Measurements from ENCODE around the gene TRIM56.
"Not testable (repeated sequence)": the region's sequence is repeated elsewhere in the genome, so short reads cannot be mapped to it uniquely, and the experiment has no call there.

TRIM56 gene

DNA sequence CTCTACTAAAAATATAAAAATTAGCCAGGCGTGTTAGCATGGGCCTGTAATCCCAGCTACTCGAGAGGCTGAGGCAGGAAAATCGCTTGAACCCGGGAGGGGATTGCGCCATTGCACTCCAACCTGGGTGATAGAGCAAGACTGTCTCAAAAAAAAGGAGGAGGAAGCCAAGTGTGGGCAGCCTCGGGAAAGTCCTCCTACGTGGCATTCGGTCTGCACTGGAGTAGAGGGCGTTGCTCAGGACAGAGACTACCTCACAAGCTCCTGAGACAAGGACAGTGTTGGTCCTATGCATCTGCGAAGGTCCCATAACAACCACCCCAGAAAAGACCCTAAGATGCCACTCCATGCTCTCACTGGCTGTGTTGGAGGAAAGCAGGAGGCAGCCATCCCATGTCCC is 31.6 kb downstream of the TRIM56 start:
- FAIRE-seq, result no peak

DNA sequence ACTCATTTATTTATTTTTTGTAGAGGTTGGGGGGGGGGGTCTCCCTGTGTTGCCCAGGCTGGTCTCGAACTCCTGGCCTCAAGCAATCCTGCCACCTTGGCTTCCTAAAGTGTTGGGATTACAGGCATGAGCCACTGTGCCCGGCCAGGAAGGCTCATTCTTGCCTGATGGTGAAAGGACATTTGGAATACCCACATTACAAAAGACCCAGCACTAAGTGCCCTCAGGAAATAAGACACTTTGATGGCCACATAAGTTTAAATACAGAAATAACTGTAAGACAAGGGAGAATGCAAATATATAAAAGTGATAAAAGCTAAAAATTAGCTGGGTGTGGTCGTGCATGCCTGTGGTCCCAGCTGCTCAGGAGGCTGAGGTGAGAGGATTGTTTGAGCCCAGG is 33.6 kb downstream of the TRIM56 start:
- FAIRE-seq, result no peak

DNA sequence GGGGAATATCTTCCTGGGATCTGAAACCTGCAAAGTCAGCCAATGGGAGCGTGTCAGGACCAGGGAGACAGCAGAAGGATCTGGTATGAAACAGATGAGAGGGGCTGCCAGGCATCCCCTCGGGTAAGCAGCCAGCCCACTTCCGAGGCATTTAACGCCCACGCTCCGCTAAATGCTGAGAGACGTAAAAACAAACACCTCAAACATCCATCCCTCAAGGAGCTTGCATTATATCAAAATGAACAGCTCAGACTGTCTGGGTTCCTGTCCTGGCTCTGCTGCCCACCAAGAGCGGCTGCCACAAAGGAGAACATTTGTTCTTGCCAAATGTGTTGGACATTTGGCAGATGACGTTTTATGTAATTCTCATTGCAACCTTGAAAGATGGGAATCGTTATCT is 34.6 kb downstream of the TRIM56 start:
- FAIRE-seq, result no peak

DNA sequence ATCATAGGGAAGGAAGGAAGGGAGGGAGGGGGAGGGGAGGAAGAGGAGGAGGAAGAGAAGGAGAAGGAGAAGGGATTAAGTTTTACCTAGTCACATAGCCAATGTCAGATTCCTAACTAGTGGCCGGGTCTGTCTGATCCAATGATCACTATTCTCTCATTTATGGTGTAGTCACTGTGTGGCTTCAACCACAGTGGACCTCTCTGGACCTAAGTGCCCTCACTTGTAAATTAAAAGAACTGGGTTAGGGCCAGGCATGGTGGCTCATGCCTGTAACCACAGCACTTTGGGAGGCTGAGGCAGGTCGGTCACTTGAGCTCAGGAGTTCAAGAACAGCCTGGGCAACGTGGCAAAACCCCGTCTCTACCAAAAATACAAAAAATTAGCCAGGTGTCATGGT is 35.0 kb downstream of the TRIM56 start:
- FAIRE-seq, result no peak

DNA sequence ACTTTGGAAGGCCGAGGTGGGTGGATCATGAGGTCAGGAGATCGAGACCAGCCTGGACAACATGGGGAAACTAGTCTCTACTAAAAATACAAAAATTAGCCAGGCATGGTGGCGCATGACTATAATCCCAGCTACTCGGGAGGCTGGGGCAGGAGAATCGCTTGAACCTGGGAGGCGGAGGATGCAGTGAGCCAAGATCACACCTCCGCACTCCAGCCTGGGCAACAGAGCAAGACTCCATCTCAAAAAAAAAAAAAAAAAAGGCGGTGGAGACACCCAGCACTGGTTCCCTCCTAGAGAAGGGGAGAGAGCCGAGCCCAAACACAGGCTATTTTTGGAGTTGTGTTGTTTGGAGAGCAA is 36.3 kb downstream of the TRIM56 start:
- not testable (repeated sequence) for FAIRE-seq

DNA sequence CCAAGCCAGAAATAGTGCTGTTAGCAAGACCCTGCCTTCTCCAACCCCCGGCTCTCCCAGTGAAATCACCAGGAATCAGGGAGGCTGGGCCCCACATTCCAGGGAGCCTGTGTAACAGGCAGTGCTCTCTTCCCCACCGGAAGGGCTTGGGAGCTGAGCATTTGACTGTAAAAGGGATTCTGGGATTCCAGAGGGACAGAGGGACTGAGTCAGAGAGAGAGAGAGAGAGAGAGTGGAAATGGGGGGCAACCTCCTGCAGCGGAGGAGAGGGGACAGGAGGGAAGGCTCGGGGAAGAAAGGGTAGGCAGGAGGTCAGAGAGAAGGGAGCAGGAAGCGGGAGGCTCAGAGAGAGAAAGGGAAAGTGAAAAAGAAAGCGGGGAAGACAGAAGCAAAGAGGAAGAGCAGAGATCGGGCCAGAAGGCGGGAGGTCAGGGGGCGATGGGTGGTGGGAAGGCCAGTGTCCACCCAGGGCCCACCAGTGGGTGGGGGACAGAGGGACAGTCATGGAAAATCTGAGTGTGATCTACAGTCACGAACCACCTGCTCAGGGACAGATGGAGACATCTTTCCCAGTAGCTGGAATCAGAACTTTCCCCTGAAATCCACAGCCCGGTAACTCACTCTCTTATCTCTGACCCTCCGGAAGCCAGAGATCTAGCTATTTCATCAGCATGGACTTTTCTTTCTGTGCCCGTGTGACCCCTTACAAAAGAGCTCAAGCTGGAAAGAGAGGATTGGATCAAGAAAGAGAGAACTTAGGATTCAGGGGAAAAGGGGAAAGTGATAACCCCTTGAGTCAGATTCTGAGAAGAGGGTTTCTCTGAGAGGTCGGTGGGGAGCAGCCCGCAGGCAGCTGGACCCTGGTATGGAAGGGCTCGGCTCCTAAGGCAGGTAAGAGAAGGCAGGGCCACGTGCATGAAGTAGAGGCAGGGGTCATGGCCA is 37.0 kb downstream of the TRIM56 start:
- no peak for FAIRE-seq

DNA sequence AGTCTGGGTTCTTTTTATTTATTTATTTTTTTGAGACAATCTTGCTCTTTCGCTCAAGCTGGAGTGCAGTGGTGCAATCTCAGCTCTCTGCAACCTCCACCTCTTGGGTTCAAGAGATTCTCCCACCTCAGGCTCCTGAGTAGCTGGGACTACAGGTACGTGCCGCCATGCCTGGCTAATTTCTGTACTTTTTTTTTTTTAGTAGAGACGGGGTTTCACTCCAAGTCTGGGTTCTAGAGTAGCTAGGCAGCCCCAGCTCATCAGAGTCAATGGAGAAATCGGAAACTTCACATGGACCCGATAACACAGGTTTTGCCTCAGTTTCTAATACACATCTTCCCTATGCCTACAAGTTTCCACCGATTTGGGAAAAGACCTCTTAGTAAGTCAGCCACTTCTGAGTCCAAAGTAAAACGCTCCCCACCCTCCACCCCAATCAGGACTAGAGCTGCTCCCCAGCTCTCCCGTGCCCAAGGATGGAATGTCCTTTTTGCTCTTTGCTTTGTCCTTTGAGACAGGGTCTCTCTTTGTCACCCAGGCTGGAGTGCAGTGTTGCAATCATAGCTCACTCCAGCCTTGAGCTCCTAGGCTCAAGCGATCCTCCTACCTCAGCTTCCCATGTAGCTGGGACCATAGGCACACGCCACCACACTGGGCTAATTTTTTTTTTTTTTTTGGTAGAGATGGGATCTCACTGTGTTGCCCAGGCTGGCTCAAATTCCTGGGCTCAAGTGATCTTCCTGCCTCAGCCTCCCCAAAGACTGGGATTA is 37.8 kb downstream of the TRIM56 start:
- FAIRE-seq, result no peak

DNA sequence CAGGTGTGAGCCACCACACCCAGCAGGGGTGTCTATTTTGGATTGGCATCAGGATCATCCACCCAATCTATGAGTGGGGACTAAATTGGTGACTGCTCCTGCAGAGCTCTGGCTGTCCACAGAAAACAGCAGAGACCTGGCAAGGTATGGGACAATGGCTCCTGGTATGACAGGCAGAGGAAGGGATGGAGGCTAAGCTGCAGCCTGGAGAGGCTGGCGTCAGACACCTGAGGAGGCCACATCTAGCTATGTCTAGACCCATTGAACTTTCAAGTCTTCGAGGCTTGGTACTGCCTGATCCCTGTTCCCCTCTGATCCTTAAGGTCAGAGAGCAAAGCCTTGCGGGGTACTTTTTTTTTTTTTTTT is 38.4 kb downstream of the TRIM56 start:
- no peak for FAIRE-seq

DNA sequence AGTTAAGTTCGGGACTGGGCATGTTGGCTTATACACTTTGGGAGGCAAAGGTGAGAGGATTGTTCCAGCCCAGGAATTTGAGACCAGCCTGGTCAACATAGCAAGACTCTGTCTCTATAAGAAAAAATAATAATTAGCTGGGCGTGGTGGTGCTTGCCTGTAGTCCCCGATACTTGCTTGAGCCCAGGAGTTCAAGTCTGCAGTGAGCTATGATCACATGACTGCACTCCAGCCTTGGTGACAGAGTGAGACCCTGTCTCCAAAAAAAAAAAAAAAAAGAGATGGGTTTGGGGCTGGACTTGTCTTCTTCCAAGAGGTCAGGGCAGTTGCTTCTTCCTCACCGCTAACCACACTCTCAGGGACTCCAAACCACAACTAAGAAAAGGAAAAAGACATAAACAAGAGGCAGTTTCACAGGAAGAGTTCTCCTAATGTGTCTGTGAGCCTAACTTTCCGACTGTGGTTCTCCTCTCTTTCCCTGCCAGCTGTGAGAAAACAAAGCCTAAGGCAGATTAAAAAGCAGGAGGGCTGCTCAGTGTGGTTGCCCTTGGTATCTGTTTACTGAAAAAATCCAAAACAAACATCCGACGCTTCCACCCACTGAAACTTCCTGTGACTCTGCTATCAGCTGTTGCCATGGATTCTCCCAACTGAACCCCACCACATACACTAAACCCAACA is 39.2 kb downstream of the TRIM56 start:
- no peak for FAIRE-seq

DNA sequence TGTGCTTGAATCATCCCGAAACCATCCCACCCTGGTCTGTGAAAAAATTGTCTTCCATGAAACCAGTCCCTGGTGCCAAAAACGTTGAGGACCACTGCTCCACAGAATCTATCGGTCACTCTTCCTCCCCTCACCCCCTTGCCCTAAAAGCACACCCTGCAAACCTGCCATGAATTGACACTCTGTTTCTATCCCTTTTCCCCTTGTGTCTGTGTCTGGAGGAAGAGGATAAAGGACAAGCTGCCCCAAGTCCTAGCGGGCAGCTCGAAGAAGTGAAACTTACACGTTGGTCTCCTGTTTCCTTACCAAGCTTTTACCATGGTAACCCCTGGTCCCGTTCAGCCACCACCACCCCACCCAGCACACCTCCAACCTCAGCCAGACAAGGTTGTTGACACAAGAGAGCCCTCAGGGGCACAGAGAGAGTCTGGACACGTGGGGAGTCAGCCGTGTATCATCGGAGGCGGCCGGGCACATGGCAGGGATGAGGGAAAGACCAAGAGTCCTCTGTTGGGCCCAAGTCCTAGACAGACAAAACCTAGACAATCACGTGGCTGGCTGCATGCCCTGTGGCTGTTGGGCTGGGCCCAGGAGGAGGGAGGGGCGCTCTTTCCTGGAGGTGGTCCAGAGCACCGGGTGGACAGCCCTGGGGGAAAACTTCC is 40.8 kb downstream of the TRIM56 start:
- FAIRE-seq, result no peak

DNA sequence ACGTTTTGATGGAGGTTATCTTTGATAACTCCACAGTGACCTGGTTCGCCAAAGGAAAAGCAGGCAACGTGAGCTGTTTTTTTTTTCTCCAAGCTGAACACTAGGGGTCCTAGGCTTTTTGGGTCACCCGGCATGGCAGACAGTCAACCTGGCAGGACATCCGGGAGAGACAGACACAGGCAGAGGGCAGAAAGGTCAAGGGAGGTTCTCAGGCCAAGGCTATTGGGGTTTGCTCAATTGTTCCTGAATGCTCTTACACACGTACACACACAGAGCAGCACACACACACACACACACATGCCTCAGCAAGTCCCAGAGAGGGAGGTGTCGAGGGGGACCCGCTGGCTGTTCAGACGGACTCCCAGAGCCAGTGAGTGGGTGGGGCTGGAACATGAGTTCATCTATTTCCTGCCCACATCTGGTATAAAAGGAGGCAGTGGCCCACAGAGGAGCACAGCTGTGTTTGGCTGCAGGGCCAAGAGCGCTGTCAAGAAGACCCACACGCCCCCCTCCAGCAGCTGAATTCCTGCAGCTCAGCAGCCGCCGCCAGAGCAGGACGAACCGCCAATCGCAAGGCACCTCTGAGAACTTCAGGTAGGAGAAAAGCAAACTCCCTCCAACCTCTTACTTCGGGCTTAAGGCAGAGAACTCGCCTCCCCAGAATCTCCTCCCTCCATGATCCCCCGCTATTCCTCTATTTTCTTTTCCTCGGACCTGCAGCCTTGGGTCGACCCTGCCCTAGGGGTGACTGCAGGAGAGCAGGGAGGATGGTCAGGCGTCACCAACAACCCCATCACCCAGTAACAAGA is 41.6 kb downstream of the TRIM56 start, which contains the start of gene SERPINE1:
SERPINE1 (plus strand) TSS at position 454 of the 809 bp plus-strand sequence. CDS start 1,290 bp downstream, outside the sequence.
- no peak for FAIRE-seq

DNA sequence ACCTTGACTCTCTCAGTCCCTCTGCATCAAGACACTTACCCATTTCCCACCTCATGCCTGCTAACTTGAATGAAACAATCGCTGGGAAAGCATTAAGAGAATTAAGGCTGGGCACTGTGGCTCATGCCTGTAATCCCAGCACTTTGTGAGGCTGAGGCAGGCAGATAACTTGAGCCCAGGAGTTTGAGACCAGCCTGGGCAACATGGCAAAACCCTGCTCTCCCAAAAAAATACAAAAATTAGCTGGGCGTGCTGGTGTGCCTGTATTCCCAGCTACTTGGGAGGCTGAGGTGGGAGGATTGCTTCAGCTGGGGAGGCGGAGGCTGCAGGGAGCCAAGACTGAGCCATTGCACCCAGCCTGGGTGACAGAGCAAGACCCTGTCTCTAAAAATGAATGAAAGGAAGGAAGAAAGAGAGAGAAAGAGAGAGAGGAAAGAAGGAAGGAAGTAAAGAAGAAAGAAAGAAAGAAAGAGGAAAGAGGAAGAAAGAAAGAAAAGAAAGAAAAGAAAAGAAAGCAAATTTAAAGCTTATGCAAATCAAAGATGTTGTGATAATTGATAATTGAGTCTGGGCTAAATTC is 42.3 kb downstream of the TRIM56 start:
- FAIRE-seq, result no peak

DNA sequence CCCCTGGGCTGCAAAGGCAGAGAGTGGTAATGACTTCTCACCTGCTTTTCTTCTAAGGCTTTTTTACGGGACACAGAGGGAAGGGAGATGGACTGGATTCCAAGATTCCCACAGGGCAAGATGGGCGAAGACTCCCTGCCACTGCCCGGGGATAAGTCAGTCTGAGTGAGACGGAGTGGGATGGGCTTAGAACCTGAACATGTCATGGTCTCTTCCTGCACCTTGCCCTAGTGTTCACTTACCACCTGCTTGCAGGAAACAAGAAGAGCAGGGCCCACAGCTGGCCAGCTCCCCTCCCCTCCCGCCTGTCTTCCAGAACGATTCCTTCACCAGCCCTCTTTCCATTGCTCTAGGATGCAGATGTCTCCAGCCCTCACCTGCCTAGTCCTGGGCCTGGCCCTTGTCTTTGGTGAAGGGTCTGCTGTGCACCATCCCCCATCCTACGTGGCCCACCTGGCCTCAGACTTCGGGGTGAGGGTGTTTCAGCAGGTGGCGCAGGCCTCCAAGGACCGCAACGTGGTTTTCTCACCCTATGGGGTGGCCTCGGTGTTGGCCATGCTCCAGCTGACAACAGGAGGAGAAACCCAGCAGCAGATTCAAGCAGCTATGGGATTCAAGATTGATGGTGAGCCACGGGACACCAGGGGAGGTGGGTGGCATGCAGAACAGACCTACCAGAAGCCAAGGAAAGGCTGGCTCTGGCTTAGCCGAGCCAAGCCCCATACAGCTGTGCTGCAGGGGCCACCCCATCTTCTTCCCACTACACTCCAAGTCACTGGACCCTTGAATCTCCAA is 43.0 kb downstream of the TRIM56 start:
- no peak for FAIRE-seq

DNA sequence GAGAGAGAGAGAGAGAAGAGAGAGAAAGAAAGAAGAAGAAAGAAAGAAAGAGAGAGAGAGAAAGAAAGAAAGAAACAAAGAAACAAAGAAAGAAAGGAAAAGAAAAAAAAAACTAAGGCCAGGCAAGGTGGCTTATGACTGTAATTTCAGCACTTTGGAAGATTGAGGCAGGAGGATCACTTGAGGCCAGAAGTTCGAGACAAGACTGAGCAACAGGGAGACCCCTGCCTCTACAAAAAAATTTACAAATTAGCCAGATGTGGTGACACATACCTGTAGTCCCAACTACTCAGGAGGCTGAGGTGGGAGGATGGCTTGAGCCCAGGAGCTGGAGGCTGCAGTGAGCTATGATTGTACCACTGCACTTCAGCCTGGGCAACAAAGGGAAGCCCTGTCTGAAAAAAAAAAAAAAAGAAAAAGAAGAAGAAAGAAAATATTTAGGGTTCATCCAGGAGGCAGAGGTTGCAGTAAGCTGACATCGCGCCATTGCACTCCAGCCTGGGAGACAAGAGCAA is 44.4 kb downstream of the TRIM56 start:
- FAIRE-seq, result no peak

DNA sequence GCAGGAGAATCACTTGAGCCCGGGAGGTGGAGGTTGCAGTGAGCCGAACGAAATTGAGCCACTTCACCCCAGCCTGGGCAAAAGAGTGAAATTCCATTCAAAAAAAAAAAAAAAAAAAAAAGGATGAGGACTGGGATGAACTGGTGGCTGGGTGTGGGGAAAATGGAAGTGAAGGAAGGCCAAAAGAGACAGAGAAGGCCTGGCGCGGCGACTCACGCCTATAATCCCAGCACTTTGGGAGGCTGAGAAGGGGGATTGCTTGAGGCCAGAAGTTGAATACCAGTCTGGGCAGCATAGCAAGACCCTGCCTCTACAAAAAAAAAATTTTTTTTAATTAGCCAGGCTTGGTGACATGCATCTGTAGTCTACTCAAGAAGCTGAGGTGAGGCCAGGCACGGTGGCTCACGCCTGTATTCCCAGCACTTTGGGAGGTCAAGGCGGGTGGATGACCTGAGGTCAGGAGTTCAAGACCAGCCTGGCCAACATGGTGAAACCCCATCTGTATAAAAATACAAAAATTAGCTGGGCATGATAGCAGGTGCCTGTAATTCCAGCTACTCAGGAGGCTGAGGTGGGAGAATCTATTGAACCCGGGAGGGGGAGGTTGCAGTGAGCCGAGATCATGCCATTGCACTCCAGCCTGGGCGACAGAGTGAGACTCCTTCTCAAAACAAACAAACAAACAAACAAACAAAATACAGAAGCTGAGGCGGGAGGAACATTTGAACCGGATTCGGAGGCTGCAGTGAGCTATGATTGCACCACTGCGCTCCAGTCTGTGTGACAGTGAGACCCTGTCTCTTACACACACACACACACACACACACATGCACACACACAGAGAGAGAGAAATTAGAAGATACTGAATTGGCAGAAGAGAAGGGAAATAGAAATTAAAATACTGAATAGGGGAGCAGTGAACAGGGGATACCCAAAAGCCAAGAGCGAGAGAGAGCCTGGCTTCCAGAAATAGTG is 47.6 kb downstream of the TRIM56 start:
- FAIRE-seq, result not testable (repeated sequence)

DNA sequence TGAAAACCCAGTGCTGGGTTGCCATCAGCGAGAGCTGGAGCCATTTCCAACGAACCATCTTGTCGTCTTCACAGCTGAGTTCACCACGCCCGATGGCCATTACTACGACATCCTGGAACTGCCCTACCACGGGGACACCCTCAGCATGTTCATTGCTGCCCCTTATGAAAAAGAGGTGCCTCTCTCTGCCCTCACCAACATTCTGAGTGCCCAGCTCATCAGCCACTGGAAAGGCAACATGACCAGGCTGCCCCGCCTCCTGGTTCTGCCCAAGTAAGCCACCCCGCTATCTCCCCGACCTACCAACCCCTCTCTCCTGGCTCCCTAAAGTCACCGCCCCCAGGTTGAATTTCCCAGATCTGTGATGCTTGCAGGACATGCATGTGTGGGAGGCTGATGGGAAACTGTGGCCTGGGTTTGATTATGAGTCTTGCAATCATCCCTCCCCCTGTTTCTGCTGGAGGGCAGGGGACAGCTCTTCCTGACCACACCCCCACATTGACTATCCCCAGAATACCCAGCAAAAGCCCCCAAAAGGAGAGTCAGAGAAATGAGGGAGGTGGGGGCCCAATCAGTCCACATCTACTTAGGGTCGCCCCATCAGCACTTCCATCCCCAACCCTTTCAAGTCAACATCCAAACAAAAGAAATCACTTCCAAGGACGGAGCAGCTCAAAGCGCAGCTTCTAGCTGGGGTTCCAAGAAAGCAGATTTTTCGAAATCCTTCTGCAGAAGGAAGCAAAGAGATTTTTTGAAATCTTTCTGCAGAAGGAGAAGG is 48.5 kb downstream of the TRIM56 start:
- FAIRE-seq, result no peak

DNA sequence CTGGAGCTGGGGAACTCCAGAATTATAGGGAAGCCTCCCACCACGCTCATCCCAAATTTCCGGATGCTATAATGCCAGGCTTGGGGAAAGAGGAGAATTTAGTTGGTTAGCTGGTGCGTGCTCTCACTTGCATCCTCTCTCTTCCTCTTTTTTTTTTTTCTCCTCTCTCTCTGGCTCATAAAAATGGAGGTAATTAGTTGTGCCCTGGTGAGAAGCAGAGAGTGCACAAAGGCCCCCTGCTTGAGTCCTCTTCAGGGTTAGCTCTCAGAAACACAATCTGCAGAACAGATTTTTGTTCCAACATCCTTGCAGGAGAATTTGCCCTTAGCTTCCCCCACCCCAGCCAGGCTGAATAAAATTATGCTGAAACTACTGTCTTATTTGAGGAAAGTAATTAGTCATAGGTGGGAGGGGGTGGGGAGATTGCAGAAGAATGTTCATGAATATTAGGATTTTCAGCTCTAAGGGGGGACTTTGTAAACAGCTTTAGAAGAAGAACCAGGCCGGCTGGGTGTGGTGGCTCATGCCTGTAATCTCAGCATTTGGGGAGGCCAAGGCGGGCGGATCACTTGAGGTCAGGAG is 49.2 kb downstream of the TRIM56 start:
- FAIRE-seq, result no peak

DNA sequence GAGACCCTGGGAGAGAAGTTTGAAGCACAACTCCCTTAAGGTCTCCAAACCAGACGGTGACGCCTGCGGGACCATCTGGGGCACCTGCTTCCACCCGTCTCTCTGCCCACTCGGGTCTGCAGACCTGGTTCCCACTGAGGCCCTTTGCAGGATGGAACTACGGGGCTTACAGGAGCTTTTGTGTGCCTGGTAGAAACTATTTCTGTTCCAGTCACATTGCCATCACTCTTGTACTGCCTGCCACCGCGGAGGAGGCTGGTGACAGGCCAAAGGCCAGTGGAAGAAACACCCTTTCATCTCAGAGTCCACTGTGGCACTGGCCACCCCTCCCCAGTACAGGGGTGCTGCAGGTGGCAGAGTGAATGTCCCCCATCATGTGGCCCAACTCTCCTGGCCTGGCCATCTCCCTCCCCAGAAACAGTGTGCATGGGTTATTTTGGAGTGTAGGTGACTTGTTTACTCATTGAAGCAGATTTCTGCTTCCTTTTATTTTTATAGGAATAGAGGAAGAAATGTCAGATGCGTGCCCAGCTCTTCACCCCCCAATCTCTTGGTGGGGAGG is 52.5 kb downstream of the TRIM56 start:
- no peak for FAIRE-seq

All from islet of Langerhans (tissue), 1 donor.